ENCODE data around the gene RASGRF1. TPM values are rescaled to one million over a fixed set of nuclear protein-coding genes. Genes with fewer than 3 reads are reported as not detected.

Gene RASGRF1
- total RNA-seq, 2 experiments from 2014 or later, result not detected

DNA sequence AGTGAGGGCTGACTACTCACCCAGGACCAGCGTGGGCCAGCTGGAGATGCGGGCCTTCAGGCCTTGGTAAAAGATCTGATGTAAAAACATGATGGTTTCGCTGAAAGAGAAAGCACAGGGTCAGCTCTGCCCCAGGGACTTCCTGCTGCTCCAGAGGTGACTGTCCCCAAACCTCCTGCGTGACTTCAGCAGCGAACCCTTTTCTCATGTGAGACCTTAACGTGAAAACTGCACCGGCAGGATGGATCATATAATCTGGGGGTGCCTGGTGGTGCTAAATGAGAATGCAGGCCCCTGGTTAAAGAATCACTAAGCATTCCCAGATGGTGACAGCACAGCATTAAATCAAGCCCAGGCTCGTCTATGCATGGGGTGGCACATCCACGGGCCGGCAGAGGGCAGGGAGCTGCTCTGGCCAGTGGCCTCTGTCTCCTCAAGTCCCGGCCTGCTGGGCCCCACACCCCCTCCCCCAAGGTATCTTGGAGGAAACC lies 55.4 kb downstream of the RASGRF1 start:
- TF ChIP-seq, protein P1, sequence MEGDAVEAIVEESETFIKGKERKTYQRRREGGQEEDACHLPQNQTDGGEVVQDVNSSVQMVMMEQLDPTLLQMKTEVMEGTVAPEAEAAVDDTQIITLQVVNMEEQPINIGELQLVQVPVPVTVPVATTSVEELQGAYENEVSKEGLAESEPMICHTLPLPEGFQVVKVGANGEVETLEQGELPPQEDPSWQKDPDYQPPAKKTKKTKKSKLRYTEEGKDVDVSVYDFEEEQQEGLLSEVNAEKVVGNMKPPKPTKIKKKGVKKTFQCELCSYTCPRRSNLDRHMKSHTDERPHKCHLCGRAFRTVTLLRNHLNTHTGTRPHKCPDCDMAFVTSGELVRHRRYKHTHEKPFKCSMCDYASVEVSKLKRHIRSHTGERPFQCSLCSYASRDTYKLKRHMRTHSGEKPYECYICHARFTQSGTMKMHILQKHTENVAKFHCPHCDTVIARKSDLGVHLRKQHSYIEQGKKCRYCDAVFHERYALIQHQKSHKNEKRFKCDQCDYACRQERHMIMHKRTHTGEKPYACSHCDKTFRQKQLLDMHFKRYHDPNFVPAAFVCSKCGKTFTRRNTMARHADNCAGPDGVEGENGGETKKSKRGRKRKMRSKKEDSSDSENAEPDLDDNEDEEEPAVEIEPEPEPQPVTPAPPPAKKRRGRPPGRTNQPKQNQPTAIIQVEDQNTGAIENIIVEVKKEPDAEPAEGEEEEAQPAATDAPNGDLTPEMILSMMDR (IDR thresholded peaks at IDR 0.05), result no peak
- Mint-ChIP-seq H3K27ac (no peak overlapping the region), H3K4me1 (ENCODE audit: low read depth) (no peaks in the 10 kb centered on the region)

DNA sequence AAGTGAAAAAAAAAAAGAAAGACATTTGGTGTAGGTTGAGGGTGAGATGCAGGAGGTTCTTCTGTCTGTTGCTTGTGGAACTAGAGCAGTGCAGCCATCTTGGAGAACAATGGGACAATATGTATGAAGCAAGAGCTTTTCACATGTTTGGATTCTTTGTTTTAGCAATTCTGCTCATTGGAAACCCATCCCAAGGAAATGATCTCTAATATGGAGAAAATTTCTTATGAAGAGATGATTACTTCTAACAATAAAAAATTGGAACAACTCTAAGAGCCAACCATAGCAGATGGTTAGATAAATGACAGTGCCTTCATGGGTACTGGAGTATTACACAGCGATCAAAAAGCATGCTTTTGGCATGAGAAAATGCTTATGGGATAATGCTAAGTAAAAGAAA lies 56.3 kb downstream of the RASGRF1 start:
- no peaks in the 10 kb centered on the region for H3K4me1 ChIP-seq (ENCODE audit: insufficient read depth, low read length)
- ATAC-seq (ENCODE audit: poor library complexity) (no peak), DNase-seq (no peak)
- peaks cover 0 to 5% of the 10 kb centered on the region in 2 experiments for H3K27me3 ChIP-seq (ENCODE audit: control insufficient read depth in 1 of 2, insufficient read depth in 2 of 2, low read length in 2 of 2)
- no peak overlapping the region for H3K27ac ChIP-seq (ENCODE audit: low read depth in 1 of 2, low read length in 2 of 2)
- no peak overlapping the region for H3K27ac Mint-ChIP-seq
- no peaks in the 10 kb centered on the region for H3K4me1 Mint-ChIP-seq (ENCODE audit: low read depth)
- no peaks in the 10 kb centered on the region for H3K36me3 ChIP-seq (ENCODE audit: insufficient read depth, low read length)
- H3K9me3 ChIP-seq (ENCODE audit: control insufficient read depth in 1 of 2, insufficient read depth in 1 of 2, low read length in 2 of 2), result no peaks in the 10 kb centered on the region
- intact Hi-C loops (cut with DNase I, micrococcal nuclease), result no loop called here
- H3K4me3 Mint-ChIP-seq, result no peak overlapping the region
- H3K9me3 Mint-ChIP-seq, result no peaks in the 10 kb centered on the region
- H3K36me3 Mint-ChIP-seq (ENCODE audit: low read depth), result no peaks in the 10 kb centered on the region
- POLR2A ChIA-PET, result no interaction called here
- CTCF ChIA-PET, result no interaction called here
- H3K27me3 Mint-ChIP-seq, result peaks cover 28% of the 10 kb centered on the region
- no peak overlapping the region for H3K4me3 ChIP-seq (ENCODE audit: low read length)
- TF ChIP-seq, protein P1 (IDR thresholded peaks at IDR 0.05), result no peak

More for the DNA sequence above, 55.4 kb downstream of the RASGRF1 start:
- H3K27me3 Mint-ChIP-seq, result peaks cover 29% of the 10 kb centered on the region
- CTCF ChIA-PET, result no interaction called here
- H3K4me3 Mint-ChIP-seq, result no peak overlapping the region
- Histone ChIP-seq H3K27me3 (ENCODE audit: control insufficient read depth in 1 of 2, insufficient read depth in 2 of 2, low read length in 2 of 2) (peaks cover 0 to 5% of the 10 kb centered on the region in 2 experiments), H3K27ac (ENCODE audit: low read depth in 1 of 2, low read length in 2 of 2) (no peak overlapping the region), H3K36me3 (ENCODE audit: insufficient read depth, low read length) (no peaks in the 10 kb centered on the region), H3K9me3 (ENCODE audit: control insufficient read depth in 1 of 2, insufficient read depth in 1 of 2, low read length in 2 of 2) (no peaks in the 10 kb centered on the region), H3K4me1 (ENCODE audit: insufficient read depth, low read length) (no peaks in the 10 kb centered on the region), H3K4me3 (ENCODE audit: low read length) (no peak overlapping the region)
- intact Hi-C loops (cut with DNase I, micrococcal nuclease), result no loop called here
- POLR2A ChIA-PET, result no interaction called here
- ATAC-seq (ENCODE audit: poor library complexity) (no peak), DNase-seq (no peak)
- H3K36me3 Mint-ChIP-seq (ENCODE audit: low read depth), result no peaks in the 10 kb centered on the region
- H3K9me3 Mint-ChIP-seq, result no peaks in the 10 kb centered on the region

DNA sequence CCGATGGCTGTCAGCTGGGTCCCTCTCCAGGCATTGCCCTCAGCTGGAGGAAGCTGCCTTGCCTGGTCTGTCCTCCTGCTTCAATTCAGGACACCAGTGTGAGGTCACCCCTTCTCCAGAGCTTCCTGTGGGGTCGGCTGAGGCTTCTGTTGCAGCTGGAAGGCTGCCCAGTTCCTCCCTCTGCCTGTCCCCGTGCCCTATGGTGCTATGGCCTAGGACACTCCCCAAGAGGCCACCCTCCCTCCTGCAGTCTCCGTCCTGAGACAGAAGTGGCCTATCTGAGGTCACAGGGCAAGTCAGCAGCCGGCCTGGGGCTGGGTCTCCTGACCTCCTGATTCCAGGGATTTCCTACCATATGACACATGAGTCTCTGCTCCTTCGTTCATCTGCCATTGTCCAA lies 57.9 kb downstream of the RASGRF1 start:
- Mint-ChIP-seq H3K36me3 (ENCODE audit: low read depth) (no peaks in the 10 kb centered on the region), H3K27ac (no peak overlapping the region), H3K4me3 (no peak overlapping the region), H3K4me1 (ENCODE audit: low read depth) (no peaks in the 10 kb centered on the region), H3K9me3 (no peaks in the 10 kb centered on the region), H3K27me3 (peaks cover 35% of the 10 kb centered on the region)
- ChIA-PET POLR2A (no interaction called here), CTCF (no interaction called here)
- Histone ChIP-seq H3K27me3 (ENCODE audit: control insufficient read depth in 1 of 2, insufficient read depth in 2 of 2, low read length in 2 of 2) (peaks cover 0 to 5% of the 10 kb centered on the region in 2 experiments), H3K4me1 (ENCODE audit: insufficient read depth, low read length) (no peaks in the 10 kb centered on the region), H3K36me3 (ENCODE audit: insufficient read depth, low read length) (no peaks in the 10 kb centered on the region), H3K4me3 (ENCODE audit: low read length) (no peak overlapping the region), H3K9me3 (ENCODE audit: control insufficient read depth in 1 of 2, insufficient read depth in 1 of 2, low read length in 2 of 2) (no peaks in the 10 kb centered on the region), H3K27ac (ENCODE audit: low read depth in 1 of 2, low read length in 2 of 2) (no peak overlapping the region)
- TF ChIP-seq, protein P1 (IDR thresholded peaks at IDR 0.05), result no peak
- DNase-seq, result no peak
- ATAC-seq (ENCODE audit: poor library complexity), result no peak
- intact Hi-C loops (cut with DNase I, micrococcal nuclease), result no loop called here
